ENCODE data around the gene ZFP91.
"Not testable (repeated sequence)": the region's sequence is repeated elsewhere in the genome, so short reads cannot be mapped to it uniquely, and the experiment has no call there.

DNA sequence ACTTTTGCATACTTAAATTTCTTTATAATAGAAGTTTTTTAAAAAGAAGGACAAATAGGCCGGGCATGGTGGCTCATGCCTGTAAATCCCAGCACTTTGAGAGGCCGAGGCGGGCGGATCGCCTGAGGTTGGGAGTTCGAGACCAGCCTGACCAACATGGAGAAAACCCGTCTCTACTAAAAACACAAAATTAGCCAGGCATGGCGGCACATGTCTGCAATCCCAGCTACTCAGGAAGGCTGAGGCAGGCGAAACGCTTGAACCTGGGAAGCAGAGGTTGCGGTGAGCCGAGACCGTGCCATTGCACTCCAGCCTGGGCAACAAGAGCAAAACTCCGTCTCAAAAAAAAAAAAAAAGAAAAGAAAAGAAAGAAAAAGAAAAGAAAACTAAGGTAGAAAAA, 6.0 kb upstream of the ZFP91 start:
- TF ChIP-seq CTCF (IDR thresholded peaks at IDR 0.05; ENCODE audit: insufficient read depth, low read length); REST (IDR thresholded peaks at IDR 0.05; ENCODE audit: insufficient replicate concordance, low read depth); POLR2AphosphoS5 (IDR thresholded peaks at IDR 0.05; ENCODE audit: low read depth): not testable (repeated sequence)

Data from HL-60 (cell line).